T-helper 1 cell treated with Interleukin-12 subunit alpha and Interleukin-12 subunit beta and Interleukin-4 antibody, amounts not matched to agents 30 μg/mL and 1 μg/mL, for 36 hours (primary cell): ENCODE results near the gene C1QTNF8.

Experiments used
- H3K27ac Mint-ChIP-seq: one replicate; pipeline ENCODE4 v1.8.0; 2021; ENCODE audit warnings: mild to moderate bottlenecking, mixed read lengths
- H3K27me3 Mint-ChIP-seq: one replicate; pipeline ENCODE4 v1.8.0; 2021; ENCODE audit warnings: low read depth, mixed read lengths
- H3K36me3 Mint-ChIP-seq: one replicate; pipeline ENCODE4 v1.8.0; 2021; ENCODE audit warnings: low read depth, mixed read lengths
- H3K4me1 Mint-ChIP-seq: one replicate; pipeline ENCODE4 v1.8.0; 2021; ENCODE audit warnings: low read depth, mixed read lengths
- H3K4me3 Mint-ChIP-seq: one replicate; pipeline ENCODE4 v1.8.0; 2021; ENCODE audit warnings: mild to moderate bottlenecking, moderate library complexity, mixed read lengths
- H3K9me3 Mint-ChIP-seq: one replicate; pipeline ENCODE4 v1.8.0; 2021; ENCODE audit warnings: mixed read lengths

The C1QTNF8 gene

DNA sequence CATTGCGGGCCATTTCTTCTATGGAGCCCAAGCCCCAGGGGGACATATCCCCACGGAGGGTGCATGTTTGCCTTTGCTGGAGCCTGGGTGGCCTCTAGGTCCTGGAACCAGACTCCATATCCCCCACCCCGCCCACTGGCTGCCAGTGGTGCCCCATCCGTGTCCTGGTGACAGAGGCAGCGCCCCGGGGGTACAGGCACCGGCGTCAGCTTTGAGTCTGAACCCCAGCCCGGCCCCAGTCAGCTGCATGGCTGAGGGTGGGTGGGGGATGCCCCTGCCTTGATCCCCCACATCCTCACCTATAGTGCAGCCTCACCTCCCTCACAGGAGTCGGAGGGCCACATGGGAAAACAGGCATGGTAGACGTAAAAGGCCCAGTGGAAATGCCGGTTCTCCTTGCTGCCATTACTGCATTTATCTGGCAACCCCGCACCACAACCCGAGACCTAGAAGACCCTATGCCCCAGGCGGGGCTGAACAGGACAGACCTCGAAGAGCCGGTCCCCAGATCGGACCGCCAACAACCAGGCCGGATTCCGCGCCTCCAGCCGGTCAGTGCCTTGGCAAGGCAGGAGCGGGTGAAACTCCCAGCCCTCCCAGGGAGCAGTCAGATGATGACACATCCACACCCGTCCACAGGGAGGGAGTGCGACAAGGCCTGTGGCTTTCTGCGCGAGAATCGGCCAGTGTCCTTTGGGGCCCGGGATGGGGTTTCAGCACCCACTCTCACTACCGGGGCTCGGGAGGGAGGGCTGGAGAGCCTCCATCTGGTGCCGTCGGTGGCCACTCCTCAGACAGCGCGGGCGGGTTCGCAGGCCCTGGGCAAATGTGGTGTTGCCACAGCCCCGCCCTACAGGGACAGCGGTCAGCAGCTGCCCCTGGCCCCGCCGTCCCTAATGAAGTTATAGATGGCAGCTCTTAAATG lies 35.4 kb downstream of the C1QTNF8 start:
- no peak overlapping the region for H3K27ac Mint-ChIP-seq
- no peaks in the 10 kb centered on the region for H3K4me1 Mint-ChIP-seq
- H3K9me3 Mint-ChIP-seq, result peaks cover 6% of the 10 kb centered on the region
- peaks cover 3% of the 10 kb centered on the region for H3K27me3 Mint-ChIP-seq
- no peaks in the 10 kb centered on the region for H3K36me3 Mint-ChIP-seq
- H3K4me3 Mint-ChIP-seq, result no peak overlapping the region

DNA sequence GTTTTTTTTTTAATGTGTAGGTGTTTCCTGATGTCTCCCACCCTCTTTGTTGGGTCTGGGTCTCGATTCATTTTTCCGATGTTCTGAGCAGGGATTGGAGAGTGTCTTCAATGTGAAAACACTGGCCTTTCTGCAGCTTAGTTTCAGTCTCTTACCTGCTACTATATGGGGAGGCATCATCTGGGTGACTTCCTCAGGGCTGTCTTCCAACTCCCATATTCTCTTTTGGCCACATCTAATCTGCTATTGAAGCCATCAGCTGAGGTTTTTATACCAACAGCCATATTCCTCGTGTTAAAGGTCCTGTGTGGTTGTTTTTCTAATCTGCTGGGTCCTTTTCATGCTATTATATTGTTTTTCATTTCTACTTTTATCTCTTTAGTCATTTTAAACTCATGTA lies 36.7 kb downstream of the C1QTNF8 start:
- no peaks in the 10 kb centered on the region for H3K36me3 Mint-ChIP-seq
- peaks cover 6% of the 10 kb centered on the region for H3K9me3 Mint-ChIP-seq
- H3K27me3 Mint-ChIP-seq, result no peaks in the 10 kb centered on the region
- H3K4me1 Mint-ChIP-seq, result no peaks in the 10 kb centered on the region
- no peak overlapping the region for H3K4me3 Mint-ChIP-seq
- H3K27ac Mint-ChIP-seq, result no peak overlapping the region

DNA sequence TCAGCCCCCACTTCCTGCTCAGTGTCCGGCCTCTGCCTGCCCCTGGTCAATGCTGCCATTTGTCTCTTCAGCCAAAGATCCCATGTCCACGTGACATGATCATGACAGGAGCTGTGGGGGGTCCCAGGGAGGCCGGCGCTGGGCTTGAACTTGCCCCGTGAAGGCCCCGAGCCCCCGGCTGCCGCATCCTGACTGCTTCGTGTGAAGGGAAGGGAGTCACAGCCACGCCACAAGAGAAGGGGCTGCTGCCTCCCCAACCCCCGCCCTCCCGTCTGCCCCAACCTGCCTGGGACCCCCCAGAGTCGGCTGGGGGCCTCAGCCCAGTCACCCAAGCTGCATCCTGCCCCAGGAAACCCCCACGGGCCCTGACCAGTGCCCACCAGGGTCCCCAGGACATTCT lies 37.8 kb downstream of the C1QTNF8 start:
- no peaks in the 10 kb centered on the region for H3K4me1 Mint-ChIP-seq
- H3K4me3 Mint-ChIP-seq, result no peak overlapping the region
- no peak overlapping the region for H3K27ac Mint-ChIP-seq
- H3K9me3 Mint-ChIP-seq, result peaks cover 6% of the 10 kb centered on the region
- H3K36me3 Mint-ChIP-seq, result no peaks in the 10 kb centered on the region
- H3K27me3 Mint-ChIP-seq, result no peaks in the 10 kb centered on the region

DNA sequence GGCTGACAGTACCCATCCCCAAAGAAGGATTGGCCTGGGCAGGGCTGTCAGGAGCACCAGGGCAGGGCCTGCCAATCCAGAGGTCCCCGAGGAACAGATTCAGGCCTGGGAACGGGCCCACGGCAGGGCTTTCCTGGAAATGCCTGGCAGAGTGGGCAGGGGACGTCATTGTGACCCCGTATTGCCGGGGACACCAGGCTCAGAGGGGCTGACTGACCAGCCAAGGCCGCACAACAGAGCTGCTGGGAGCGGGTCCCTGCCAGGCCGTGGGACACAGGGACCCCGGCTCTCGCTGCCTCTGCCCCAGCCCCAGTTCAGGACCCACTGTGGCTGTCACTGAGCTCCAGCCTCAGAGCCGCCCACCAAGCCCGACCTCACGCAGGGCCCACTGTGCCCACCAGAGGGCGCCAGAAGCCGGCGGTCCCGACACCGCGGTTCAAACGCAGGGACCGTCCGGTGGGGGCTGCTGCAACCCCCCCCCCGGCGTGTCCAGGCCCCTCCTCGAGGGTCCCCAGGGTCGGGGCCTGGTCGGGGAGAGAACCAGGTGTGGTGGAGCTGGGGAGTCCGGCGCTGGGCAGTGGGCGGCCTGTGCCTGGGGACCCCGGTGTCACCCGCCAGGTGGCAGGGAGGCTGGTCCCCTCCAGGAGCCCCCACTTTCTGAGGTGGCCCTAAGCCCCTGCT lies 38.7 kb downstream of the C1QTNF8 start:
- no peaks in the 10 kb centered on the region for H3K27me3 Mint-ChIP-seq
- H3K36me3 Mint-ChIP-seq, result no peaks in the 10 kb centered on the region
- H3K27ac Mint-ChIP-seq, result no peak overlapping the region
- H3K4me1 Mint-ChIP-seq, result no peaks in the 10 kb centered on the region
- H3K4me3 Mint-ChIP-seq, result no peak overlapping the region
- peaks cover 6% of the 10 kb centered on the region for H3K9me3 Mint-ChIP-seq

DNA sequence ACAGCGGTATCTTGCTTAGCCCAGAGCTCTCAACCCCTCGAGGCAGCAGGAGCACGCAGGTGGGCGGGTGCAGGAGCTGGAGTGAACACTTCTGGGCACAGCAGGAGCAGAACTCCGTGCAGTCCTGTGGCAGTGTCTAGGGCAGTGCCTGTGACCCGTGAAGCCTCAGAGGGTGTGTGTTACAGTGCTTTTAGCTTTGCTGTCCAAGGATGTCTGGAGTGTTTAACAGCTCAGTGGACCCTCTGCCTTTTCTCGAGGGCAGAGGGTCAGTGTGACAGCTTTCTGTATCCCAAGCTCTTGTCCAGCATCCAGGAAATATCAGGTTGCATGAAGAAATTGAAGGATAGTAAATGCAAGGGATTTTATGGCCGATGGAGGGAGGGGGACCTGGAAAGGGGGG lies 39.8 kb downstream of the C1QTNF8 start:
- Mint-ChIP-seq H3K9me3 (peaks cover 6% of the 10 kb centered on the region), H3K27me3 (no peaks in the 10 kb centered on the region), H3K4me3 (no peak overlapping the region), H3K36me3 (no peaks in the 10 kb centered on the region), H3K4me1 (no peaks in the 10 kb centered on the region), H3K27ac (no peak overlapping the region)

DNA sequence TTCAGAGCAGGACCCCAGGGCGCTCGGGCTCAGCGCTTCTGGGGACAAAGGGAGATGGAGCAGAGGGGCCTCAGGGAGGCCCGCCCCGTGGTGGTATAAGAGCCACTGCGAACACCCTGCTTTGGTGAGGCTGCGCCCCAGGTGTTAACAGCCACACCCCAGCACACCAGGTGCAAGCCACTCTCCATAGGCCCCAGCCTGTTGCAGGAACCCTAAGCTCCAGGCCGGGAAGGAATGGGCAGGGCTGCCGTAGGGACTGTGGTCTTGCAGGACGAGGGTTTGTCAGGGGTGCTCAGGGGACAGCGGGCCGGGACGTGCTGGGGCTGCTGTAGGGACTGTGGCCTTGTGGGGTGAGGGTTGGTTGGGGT lies 40.5 kb downstream of the C1QTNF8 start:
- H3K36me3 Mint-ChIP-seq, result no peaks in the 10 kb centered on the region
- H3K9me3 Mint-ChIP-seq, result peaks cover 6% of the 10 kb centered on the region
- no peaks in the 10 kb centered on the region for H3K4me1 Mint-ChIP-seq
- H3K27me3 Mint-ChIP-seq, result no peaks in the 10 kb centered on the region
- H3K4me3 Mint-ChIP-seq, result no peak overlapping the region
- no peak overlapping the region for H3K27ac Mint-ChIP-seq

DNA sequence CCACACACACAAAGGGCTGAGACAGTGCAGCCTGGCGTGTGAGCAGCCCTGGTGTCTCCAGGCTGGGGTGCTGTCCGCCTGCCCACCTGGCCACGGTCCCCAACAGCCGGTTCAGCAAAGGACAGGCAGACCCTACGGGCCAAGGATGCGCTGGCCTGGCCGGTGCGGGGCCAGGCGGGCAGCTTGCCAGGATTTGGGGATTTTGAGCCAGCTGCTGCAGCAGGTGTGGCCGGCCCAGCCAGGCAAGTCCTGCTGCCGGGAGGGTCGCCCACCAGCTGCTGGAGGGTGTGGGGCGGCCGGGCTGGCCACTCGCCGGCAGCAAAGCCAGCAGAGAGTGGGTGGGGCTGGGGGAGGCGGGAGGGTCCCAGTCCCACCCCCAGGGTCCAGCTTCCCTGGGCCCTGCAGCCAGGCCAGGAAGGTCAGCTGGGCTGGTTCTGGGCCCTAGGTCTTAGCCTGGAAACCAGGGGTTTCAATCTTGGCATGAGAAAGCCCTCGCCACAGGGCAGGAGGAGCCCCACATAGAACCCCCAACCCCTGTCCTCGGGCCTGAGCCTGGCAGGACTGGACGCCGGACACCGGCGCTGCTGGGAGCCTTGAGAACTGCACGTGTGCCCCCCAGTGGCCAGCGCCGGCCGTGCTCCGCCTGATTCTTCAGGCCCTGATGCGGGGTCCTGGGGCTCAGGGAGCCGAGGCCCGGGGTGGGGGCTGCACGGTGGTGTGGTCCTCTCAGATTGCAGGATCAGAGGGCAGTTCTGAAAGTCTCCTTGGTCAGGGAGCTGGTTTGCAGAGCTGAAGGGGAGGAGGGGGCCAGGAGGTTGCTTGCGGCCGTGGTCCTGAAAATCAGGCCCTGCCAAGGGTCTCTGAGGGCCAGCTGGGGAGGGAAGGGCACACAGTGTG lies 41.1 kb downstream of the C1QTNF8 start:
- Mint-ChIP-seq H3K27me3 (no peaks in the 10 kb centered on the region), H3K4me1 (no peaks in the 10 kb centered on the region), H3K9me3 (peaks cover 6% of the 10 kb centered on the region), H3K36me3 (no peaks in the 10 kb centered on the region), H3K27ac (no peak overlapping the region), H3K4me3 (no peak overlapping the region)

DNA sequence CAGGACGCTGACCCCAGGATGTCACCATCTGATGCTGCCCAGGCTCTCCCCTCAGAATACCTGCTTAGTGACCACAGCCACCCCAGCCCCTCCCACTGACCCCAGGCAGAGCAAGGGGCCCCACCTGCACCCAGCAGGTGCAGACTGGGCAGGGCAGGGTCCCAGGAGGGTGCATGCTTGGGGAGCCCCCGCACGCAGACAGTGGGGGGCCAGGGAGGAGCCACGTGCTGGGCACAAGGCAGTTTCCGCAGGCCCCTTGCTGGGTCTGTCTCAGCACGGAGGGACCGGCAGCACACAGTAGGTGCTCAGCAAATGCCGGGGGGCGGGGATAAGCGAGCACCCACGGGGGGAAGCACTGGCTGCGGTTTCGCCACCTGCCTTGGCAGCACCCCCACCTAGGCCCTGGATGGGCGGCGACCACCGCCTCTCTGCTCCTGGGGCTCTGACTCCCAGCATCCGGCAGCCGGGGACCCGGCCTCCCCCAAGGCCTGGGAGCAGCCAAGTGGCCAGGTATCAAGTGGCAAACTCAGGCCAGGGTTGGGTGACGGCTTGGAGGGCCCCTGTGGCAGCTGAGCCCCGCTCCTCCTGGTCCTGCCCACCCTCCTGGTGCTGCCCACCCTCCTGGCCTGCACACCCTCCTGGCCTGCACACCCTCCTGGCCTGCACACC lies 42.2 kb downstream of the C1QTNF8 start:
- H3K4me1 Mint-ChIP-seq, result no peaks in the 10 kb centered on the region

DNA sequence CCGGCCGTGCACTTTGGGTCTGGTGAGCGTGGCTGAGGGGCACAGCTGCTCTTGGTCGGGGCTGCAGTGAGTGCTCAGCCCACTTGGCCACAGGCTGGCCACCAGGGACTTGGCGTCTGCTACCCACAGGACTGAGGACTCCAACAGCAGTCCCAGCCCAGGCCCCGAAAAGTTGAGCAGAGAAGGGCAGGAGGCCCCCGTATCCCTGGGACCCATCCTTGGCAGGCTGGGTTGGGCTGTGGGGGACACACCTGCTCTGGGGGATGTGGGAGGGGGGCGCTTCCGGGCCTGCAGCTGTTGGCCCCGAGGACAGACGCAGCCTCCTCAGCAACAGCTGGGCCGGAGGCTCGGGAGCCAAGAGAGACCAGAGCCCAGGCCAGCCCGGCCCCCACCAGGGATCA lies 42.9 kb downstream of the C1QTNF8 start:
- H3K9me3 Mint-ChIP-seq, result no peaks in the 10 kb centered on the region
- H3K36me3 Mint-ChIP-seq, result no peaks in the 10 kb centered on the region
- H3K4me1 Mint-ChIP-seq, result no peaks in the 10 kb centered on the region
- no peaks in the 10 kb centered on the region for H3K27me3 Mint-ChIP-seq
- no peak overlapping the region for H3K4me3 Mint-ChIP-seq
- H3K27ac Mint-ChIP-seq, result no peak overlapping the region

More for the DNA sequence above, 42.2 kb downstream of the C1QTNF8 start:
- Mint-ChIP-seq H3K27ac (no peak overlapping the region), H3K4me3 (no peak overlapping the region), H3K27me3 (no peaks in the 10 kb centered on the region), H3K9me3 (no peaks in the 10 kb centered on the region), H3K36me3 (no peaks in the 10 kb centered on the region)

DNA sequence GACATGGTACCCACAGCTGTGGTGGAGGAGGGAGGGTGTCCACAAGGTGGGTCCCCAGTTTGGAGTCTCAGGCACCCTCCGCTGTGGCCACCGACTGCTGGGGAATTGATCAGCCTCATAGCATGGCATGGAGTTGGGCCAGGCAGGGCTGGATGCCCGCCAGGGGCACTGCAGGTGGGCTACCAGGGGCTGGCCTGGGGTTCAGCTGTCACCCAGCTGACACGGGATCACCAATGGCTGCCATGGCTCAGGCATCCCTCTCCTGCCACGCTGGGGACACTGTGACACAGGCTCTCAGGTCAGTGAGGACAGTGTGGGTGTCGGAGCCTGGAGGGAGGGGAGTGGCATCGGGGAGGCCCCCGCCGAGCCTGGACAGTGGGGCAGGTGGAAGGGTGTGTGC lies 43.3 kb downstream of the C1QTNF8 start:
- H3K4me1 Mint-ChIP-seq, result no peaks in the 10 kb centered on the region
- no peaks in the 10 kb centered on the region for H3K9me3 Mint-ChIP-seq
- no peaks in the 10 kb centered on the region for H3K36me3 Mint-ChIP-seq
- no peak overlapping the region for H3K4me3 Mint-ChIP-seq
- H3K27ac Mint-ChIP-seq, result no peak overlapping the region
- no peaks in the 10 kb centered on the region for H3K27me3 Mint-ChIP-seq

DNA sequence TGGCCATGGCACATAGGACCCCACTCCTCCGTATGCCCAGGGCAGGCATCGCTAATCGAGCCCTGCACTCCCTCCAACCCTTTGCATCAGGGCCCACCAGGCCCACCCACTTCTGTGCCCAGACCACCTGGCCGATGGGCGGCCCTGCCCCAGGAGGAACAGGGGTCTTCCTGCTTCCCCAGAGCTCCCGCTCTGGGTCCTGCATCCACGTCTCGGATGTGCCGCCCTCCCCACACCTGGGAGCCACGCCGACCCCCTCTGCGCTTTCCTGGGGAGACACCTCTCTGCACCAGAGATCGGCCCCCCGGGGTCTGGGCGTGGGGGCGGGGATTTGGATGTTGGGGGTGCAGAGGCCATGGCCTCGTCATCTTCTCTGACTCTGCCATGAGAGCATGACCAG lies 44.6 kb downstream of the C1QTNF8 start:
- H3K27ac Mint-ChIP-seq, result no peak overlapping the region
- H3K4me3 Mint-ChIP-seq, result no peak overlapping the region
- no peaks in the 10 kb centered on the region for H3K36me3 Mint-ChIP-seq
- H3K9me3 Mint-ChIP-seq, result no peaks in the 10 kb centered on the region
- no peaks in the 10 kb centered on the region for H3K4me1 Mint-ChIP-seq
- H3K27me3 Mint-ChIP-seq, result no peaks in the 10 kb centered on the region

DNA sequence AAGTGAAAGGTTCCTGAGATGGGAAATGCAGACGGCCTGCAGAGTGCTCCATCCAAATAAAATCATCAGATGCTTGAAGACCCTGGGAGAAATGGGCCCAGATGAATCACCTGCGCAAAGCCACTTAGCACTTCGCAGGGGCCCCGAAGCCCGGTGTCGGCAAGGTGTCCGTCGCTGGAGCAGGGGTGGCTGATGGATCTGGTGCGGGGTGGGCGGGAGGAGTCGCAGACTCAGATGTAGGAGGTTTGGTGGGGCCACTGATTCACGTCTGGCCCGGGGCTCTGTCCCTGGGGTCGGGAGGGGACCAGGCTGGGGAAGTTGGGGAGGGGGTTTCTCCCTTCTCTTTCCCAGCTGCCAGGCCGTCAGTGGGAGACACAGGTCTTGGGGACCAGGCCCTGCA lies 45.1 kb downstream of the C1QTNF8 start:
- H3K27me3 Mint-ChIP-seq, result no peaks in the 10 kb centered on the region
- H3K4me3 Mint-ChIP-seq, result no peak overlapping the region
- no peak overlapping the region for H3K27ac Mint-ChIP-seq
- H3K4me1 Mint-ChIP-seq, result no peaks in the 10 kb centered on the region
- H3K9me3 Mint-ChIP-seq, result no peaks in the 10 kb centered on the region
- H3K36me3 Mint-ChIP-seq, result no peaks in the 10 kb centered on the region

DNA sequence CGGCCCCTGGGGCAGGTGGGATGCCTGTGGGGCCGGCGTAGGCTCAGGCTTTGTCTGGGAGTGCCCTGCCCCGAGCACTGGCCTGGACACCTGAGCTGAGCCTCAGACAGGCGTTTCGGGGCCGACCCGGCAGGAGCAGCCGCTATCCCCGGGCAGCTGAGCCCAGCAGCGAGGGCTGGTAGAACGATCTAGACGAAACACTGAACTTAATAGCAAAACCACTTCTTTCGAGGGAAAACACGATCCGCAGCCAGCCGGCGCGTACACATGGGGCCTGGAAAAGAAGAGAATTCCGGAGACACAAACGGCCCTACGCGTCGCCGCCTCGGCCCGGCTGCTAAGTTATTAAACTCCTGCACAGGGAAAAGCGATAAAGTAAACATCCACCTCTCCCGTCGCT lies 45.5 kb downstream of the C1QTNF8 start:
- Mint-ChIP-seq H3K27me3 (no peaks in the 10 kb centered on the region), H3K4me1 (no peaks in the 10 kb centered on the region), H3K36me3 (no peaks in the 10 kb centered on the region), H3K4me3 (no peak overlapping the region), H3K9me3 (no peaks in the 10 kb centered on the region), H3K27ac (no peak overlapping the region)

DNA sequence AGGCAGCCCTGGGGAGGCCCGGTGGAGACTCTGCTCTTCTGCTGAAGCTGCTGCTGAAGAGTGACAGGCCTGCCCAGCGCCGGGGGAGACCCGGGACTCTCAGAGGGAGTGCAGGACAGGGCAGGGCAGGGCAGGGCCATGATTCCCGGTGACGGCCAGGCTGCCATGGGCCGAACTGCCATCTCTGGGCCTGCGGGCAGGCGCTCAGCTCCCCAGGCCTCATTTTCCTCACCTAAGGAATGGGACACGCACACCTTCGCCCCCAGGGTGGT lies 46.1 kb downstream of the C1QTNF8 start:
- Mint-ChIP-seq H3K9me3 (no peaks in the 10 kb centered on the region), H3K27me3 (no peaks in the 10 kb centered on the region), H3K4me3 (no peak overlapping the region), H3K27ac (no peak overlapping the region), H3K36me3 (no peaks in the 10 kb centered on the region), H3K4me1 (no peaks in the 10 kb centered on the region)
